IMR-90 (cell line): Measurements from ENCODE around the gene NRXN2. TPM values are rescaled to one million over a fixed set of nuclear protein-coding genes. Genes with fewer than 3 reads are reported as not detected.

Experiments
- ATAC-seq: fragments of 200-7000 bp; cut with Tn5 transposase; 2 replicates; pipeline ENCODE4 v1.9.1; 2020; ENCODE audit warnings: low read depth, mild to moderate bottlenecking, moderate library complexity
- BruUV-seq: library from RNA; stranded (reverse); fragments of 400-500 nt; replicated peaks from 2 replicates; lab custom pipeline; 2021; lab: Mats Ljungman, UMichigan
- CTCF ChIA-PET: fragments of 300-600 bp; formaldehyde crosslinking; extraction: SDS; loops from one replicate; lab custom pipeline; 2021; ENCODE audit warnings: antibody characterized with exemption; lab: Yijun Ruan, JAX
- POLR2A ChIA-PET: fragments of 300-600 bp; sonication (Branson Sonifier 250); formaldehyde crosslinking; loops from one replicate; lab custom pipeline; 2022; ENCODE audit warnings: antibody characterized with exemption; ENCODE audit not compliant: unreplicated experiment; lab: Charles Lee
- DNase-seq: peaks from one replicate; pipeline ENCODE4 v3.0.0; 2013
- H2AFZ ChIP-seq: replicated peaks from 2 replicates; pipeline ENCODE3; 2013; ENCODE audit warnings: low read length, mild to moderate bottlenecking; ENCODE audit not compliant: poor library complexity
- H2AK5ac ChIP-seq: 2 replicates; pipeline ENCODE4 v1.6.1; 2013; ENCODE audit warnings: low read depth, low read length, inconsistent platforms
- H2AK9ac ChIP-seq: replicated peaks from 2 replicates; pipeline ENCODE3; 2013; ENCODE audit warnings: mild to moderate bottlenecking, low read depth, low read length, moderate library complexity; ENCODE audit not compliant: poor library complexity
- H2BK120ac ChIP-seq: 2 replicates; pipeline ENCODE4 v1.6.1; 2013; ENCODE audit warnings: low read depth, low read length, inconsistent platforms
- H2BK15ac ChIP-seq: 3 replicates; pipeline ENCODE4 v1.6.1; 2013; ENCODE audit warnings: low read depth, low read length, inconsistent platforms
- H2BK20ac ChIP-seq: 2 replicates; pipeline ENCODE4 v1.6.1; 2013; ENCODE audit warnings: low read depth, mild to moderate bottlenecking, inconsistent platforms, low read length, moderate library complexity
- H2BK5ac ChIP-seq: 2 replicates; pipeline ENCODE4 v1.6.1; 2013; ENCODE audit warnings: mild to moderate bottlenecking, low read depth, low read length, inconsistent platforms; ENCODE audit not compliant: poor library complexity, severe bottlenecking
- H3K14ac ChIP-seq: replicated peaks from 2 replicates; pipeline ENCODE4 v1.6.1; 2013; ENCODE audit warnings: low read depth, low read length, inconsistent platforms
- H3K18ac ChIP-seq: 2 replicates; pipeline ENCODE4 v1.6.1; 2013; ENCODE audit warnings: low read depth, low read length, control low read depth
- H3K23ac ChIP-seq: 2 replicates; pipeline ENCODE4 v1.6.1; 2013; ENCODE audit warnings: low read depth, low read length, inconsistent platforms
- H3K27ac ChIP-seq: 2 replicates; pipeline ENCODE4 v1.5.1; 2013; ENCODE audit warnings: mild to moderate bottlenecking, control low read depth, low read length; ENCODE audit not compliant: insufficient read depth
- H3K27me3 ChIP-seq: 2 replicates; pipeline ENCODE4 v1.6.1; 2013; ENCODE audit warnings: low read length; ENCODE audit not compliant: control insufficient read depth, insufficient read depth
- H3K36me3 ChIP-seq: 2 replicates; pipeline ENCODE4 v1.6.1; 2013; ENCODE audit warnings: low read length, mixed read lengths; ENCODE audit not compliant: control insufficient read depth, insufficient read depth
- H3K4ac ChIP-seq: 2 replicates; pipeline ENCODE4 v1.6.1; 2013; ENCODE audit warnings: low read depth, low read length, inconsistent platforms
- H3K4me1 ChIP-seq: 2 replicates; pipeline ENCODE4 v1.6.1; 2013; ENCODE audit warnings: low read length, mixed read lengths; ENCODE audit not compliant: control insufficient read depth, insufficient read depth
- H3K4me2 ChIP-seq: 2 replicates; pipeline ENCODE4 v1.6.1; 2013; ENCODE audit warnings: low read depth, mild to moderate bottlenecking, control low read depth, low read length, moderate library complexity
- H3K4me3 ChIP-seq: 2 replicates; pipeline ENCODE4 v1.5.1; 2013; ENCODE audit warnings: low read depth, mild to moderate bottlenecking, control low read depth, low read length, moderate library complexity; ENCODE audit not compliant: insufficient read depth
- H3K56ac ChIP-seq: 2 replicates; pipeline ENCODE4 v1.6.1; 2013; ENCODE audit warnings: low read length, inconsistent platforms; ENCODE audit not compliant: insufficient read depth; ENCODE audit errors: extremely low read depth
- H3K79me1 ChIP-seq, 2 experiments: 2 replicates each; pipeline ENCODE4 v1.6.1; 2013; ENCODE audit warnings: low read length in 2 of 2, inconsistent platforms in 1 of 2, low read depth in 1 of 2
- H3K9ac ChIP-seq: 2 replicates; pipeline ENCODE4 v1.6.1; 2013; ENCODE audit warnings: low read depth, low read length, control low read depth
- H3K9me1 ChIP-seq: 2 replicates; pipeline ENCODE4 v1.6.1; 2013; ENCODE audit warnings: low read length, inconsistent platforms; ENCODE audit not compliant: insufficient read depth
- H3K9me3 ChIP-seq: 2 replicates; pipeline ENCODE4 v1.6.1; 2013; ENCODE audit warnings: low read length; ENCODE audit not compliant: control insufficient read depth, insufficient read depth
- H4K20me1 ChIP-seq: 2 replicates; pipeline ENCODE4 v1.6.1; 2013; ENCODE audit warnings: low read length, inconsistent platforms; ENCODE audit not compliant: insufficient read depth
- H4K5ac ChIP-seq: 2 replicates; pipeline ENCODE4 v1.6.1; 2013; ENCODE audit warnings: mild to moderate bottlenecking, low read depth, low read length, control low read depth
- H4K8ac ChIP-seq, 2 experiments: 2 replicates each; pipeline ENCODE4 v1.6.1; 2013; ENCODE audit warnings: low read depth in 2 of 2, low read length in 2 of 2, control low read depth in 1 of 2, inconsistent platforms in 1 of 2
- H4K91ac ChIP-seq: 2 replicates; pipeline ENCODE4 v1.6.1; 2013; ENCODE audit warnings: low read depth, low read length, inconsistent platforms; ENCODE audit not compliant: insufficient read depth
- BHLHE40 ChIP-seq: fragments of 150-350 bp; IDR thresholded peaks from 2 replicates; pipeline ENCODE4 v1.6.1; 2016; ENCODE audit warnings: mild to moderate bottlenecking, low read depth, low read length
- CEBPB ChIP-seq: IDR thresholded peaks from 2 replicates; pipeline ENCODE4 v1.6.1; 2012; ENCODE audit warnings: low read depth, low read length, improper control_type of control experiment
- CHD1 ChIP-seq: IDR thresholded peaks from 2 replicates; pipeline ENCODE4 v1.6.1; 2012; ENCODE audit warnings: low read depth, low read length, improper control_type of control experiment
- CTCF ChIP-seq: conservative IDR thresholded peaks from 2 replicates; pipeline ENCODE4 v1.5.1; 2012; ENCODE audit warnings: mild to moderate bottlenecking, low read depth, low read length, improper control_type of control experiment
- MAFK ChIP-seq: IDR thresholded peaks from 2 replicates; pipeline ENCODE4 v1.6.1; 2012; ENCODE audit warnings: low read depth, low read length, improper control_type of control experiment
- MAZ ChIP-seq: IDR thresholded peaks from 2 replicates; pipeline ENCODE4 v1.6.1; 2012; ENCODE audit warnings: low read depth, mild to moderate bottlenecking, low read length, improper control_type of control experiment, moderate library complexity, borderline replicate concordance
- MXI1 ChIP-seq: IDR thresholded peaks from 2 replicates; pipeline ENCODE4 v1.6.1; 2012; ENCODE audit warnings: low read depth, mild to moderate bottlenecking, low read length, moderate library complexity, borderline replicate concordance
- POLR2A ChIP-seq: IDR thresholded peaks from 2 replicates; pipeline ENCODE4 v1.6.1; 2012; ENCODE audit warnings: mild to moderate bottlenecking, low read depth, low read length
- RAD21 ChIP-seq: IDR thresholded peaks from 2 replicates; pipeline ENCODE4 v1.6.1; 2012; ENCODE audit warnings: low read length, improper control_type of control experiment
- RCOR1 ChIP-seq: IDR thresholded peaks from 2 replicates; pipeline ENCODE4 v1.6.1; 2012; ENCODE audit warnings: mild to moderate bottlenecking, low read length, improper control_type of control experiment; ENCODE audit not compliant: insufficient replicate concordance
- USF2 ChIP-seq: fragments of 150-350 bp; IDR thresholded peaks from 2 replicates; pipeline ENCODE4 v1.6.1; 2017; ENCODE audit warnings: mild to moderate bottlenecking, antibody characterized with exemption, low read length, low read depth
- WGBS, 2 experiments: methylation state at CpG; one replicate each; pipeline versions ENCODE4 v1.1.5 to v1.1.7; 2013; ENCODE audit warnings: missing lambda C conversion rate in 2 of 2; ENCODE audit not compliant: insufficient read length in 1 of 2; ENCODE audit errors: extremely low coverage in 2 of 2; 5-methylcytosine and 5-hydroxymethylcytosine counted together
- dilution Hi-C: fragments of 300-500 bp; cut with HindIII; formaldehyde crosslinking; loops from one replicate; pipeline ENCODE4 v1.14.3; 2018; ENCODE audit warnings: low sequenced_read_pairs; ENCODE audit not compliant: unreplicated experiment
- in situ Hi-C: fragments of 300-500 bp; cut with MboI; formaldehyde crosslinking; loops from 3 replicates; pipeline ENCODE4 v1.14.3; 2019; ENCODE audit warnings: low sequenced_read_pairs, inconsistent platforms, mixed read lengths
- intact Hi-C: fragments of 100-400 bp; cut with micrococcal nuclease; formaldehyde crosslinking; loops from 2 replicates; pipeline ENCODE4 v1.10.0; 2022
- polyA plus RNA-seq, 3 experiments: library from polyadenylated mRNA; depleted of rRNA; stranded (reverse); fragments of >200 nt; gene quantifications; 2 replicates each; pipeline ENCODE4 v1.2.3, GENCODE V29; 2012; ENCODE audit warnings: low replicate concordance in 1 of 3
- total RNA-seq: library from RNA; depleted of rRNA; stranded (reverse); fragments of >200 nt; gene quantifications from 2 replicates; pipeline ENCODE4 v1.2.3, GENCODE V29; 2012

The NRXN2 gene
- total and polyA plus RNA-seq, 2 of the 4 experiments (the other 2 are of a cell fraction): 0.18 to 0.22 TPM

GRCh38 chr11:64687643-64688533 is 35.1 kb downstream of the NRXN2 start:
- H2AFZ ChIP-seq: peak overlapping the region; percentile 93
- ChIA-PET POLR2A (no interaction called here), CTCF (interaction anchor here (0.8 to 1.8 kb wide), 12 partner anchors 8 to 356 kb away, joined by 3 to 12 read pairs (median 4); partner anchors contain the start of gene BATF2)
- no peaks in the 10 kb centered on the region for H3K79me1 ChIP-seq
- no peak overlapping the region for H3K56ac ChIP-seq
- dilution Hi-C loops: no loop called here
- H3K4me3 ChIP-seq: no peak overlapping the region
- no peak overlapping the region for H3K18ac ChIP-seq
- H3K9ac ChIP-seq: no peak overlapping the region
- H3K9me3 ChIP-seq: no peaks in the 10 kb centered on the region
- no peak overlapping the region for H3K4me2 ChIP-seq
- H3K4ac ChIP-seq: no peak overlapping the region
- H2AK9ac ChIP-seq: peak overlapping the region; percentile 39
- peak; percentile 4 for ATAC-seq
- H2BK5ac ChIP-seq: no peak overlapping the region
- H4K20me1 ChIP-seq: no peaks in the 10 kb centered on the region
- intact Hi-C loops: loop anchor here (1.0 to 2.0 kb wide), 3 partner anchors 35 to 135 kb away; partner anchors contain the start of gene NRXN2
- H3K23ac ChIP-seq: no peak overlapping the region
- H3K27ac ChIP-seq: no peak overlapping the region
- no peak overlapping the region for H2BK15ac ChIP-seq
- no peaks in the 10 kb centered on the region; the same call in 1 of the 2 replicates for H3K4me1 ChIP-seq
- no peak overlapping the region for H4K8ac ChIP-seq
- DNase-seq: no peak
- H3K9me1 ChIP-seq: no peaks in the 10 kb centered on the region
- no peak for TF ChIP-seq CTCF
- no peak for TF ChIP-seq USF2
- no peak for TF ChIP-seq CEBPB
- no peak for TF ChIP-seq MXI1
- no peak for TF ChIP-seq BHLHE40
- TF ChIP-seq RAD21: no peak
- no peak for TF ChIP-seq RCOR1
- no peak for TF ChIP-seq MAFK
- no peak for TF ChIP-seq MAZ
- TF ChIP-seq CHD1: no peak
- TF ChIP-seq POLR2A: no peak
- H2AK5ac ChIP-seq: no peak overlapping the region
- H4K5ac ChIP-seq: no peak overlapping the region
- in situ Hi-C loops: no loop called here
- H3K36me3 ChIP-seq: no peaks in the 10 kb centered on the region
- BruUV-seq: no TSS peak
- WGBS, 2 experiments: 42% methylated on average over 7 of the region's 19 CpGs; no CpG with 5 or more reads in 1 of the 2 experiments
- H3K27me3 ChIP-seq: peaks cover 59% of the 10 kb centered on the region
- H2BK120ac ChIP-seq: no peak overlapping the region
- H2BK20ac ChIP-seq: no peak overlapping the region
- H3K14ac ChIP-seq: no peak overlapping the region
- no peak overlapping the region for H4K91ac ChIP-seq
